Neural crest cell (in vitro differentiated cells): ENCODE results near the gene CCL16. TPM values are rescaled to one million over a fixed set of nuclear protein-coding genes. Genes with fewer than 3 reads are reported as not detected.
"Not testable (repeated sequence)": the region's sequence is repeated elsewhere in the genome, so short reads cannot be mapped to it uniquely, and the experiment has no call there.

Experiments
- DNase-seq: peaks from one replicate; pipeline ENCODE4 v3.0.0; 2021; ENCODE audit warnings: low read depth, mixed read lengths, low spot score
- H3K27ac Mint-ChIP-seq: one replicate; pipeline ENCODE4 v1.8.0; 2021; ENCODE audit warnings: mild to moderate bottlenecking, mixed read lengths; ENCODE audit not compliant: unreplicated experiment
- H3K27me3 Mint-ChIP-seq: 2 replicates; pipeline ENCODE4 v1.8.0; 2021; ENCODE audit warnings: low read depth, mild to moderate bottlenecking, mixed read lengths
- H3K36me3 Mint-ChIP-seq: 2 replicates; pipeline ENCODE4 v1.8.0; 2021; ENCODE audit warnings: low read depth, mild to moderate bottlenecking, mixed read lengths
- H3K4me1 Mint-ChIP-seq: 2 replicates; pipeline ENCODE4 v1.8.0; 2021; ENCODE audit warnings: mixed read lengths
- H3K4me3 Mint-ChIP-seq: one replicate; pipeline ENCODE4 v1.8.0; 2021; ENCODE audit warnings: mild to moderate bottlenecking, mixed read lengths
- H3K9me3 Mint-ChIP-seq: 2 replicates; pipeline ENCODE4 v1.8.0; 2021; ENCODE audit warnings: mixed read lengths
- CTCF ChIP-seq: fragments of 200-600 bp; sonication (generic); conservative IDR thresholded peaks from 2 replicates; pipeline ENCODE4 v1.5.0; 2021; ENCODE audit warnings: antibody characterized with exemption, mild to moderate bottlenecking
- total RNA-seq: library from RNA; stranded (reverse); gene quantifications from 2 replicates; pipeline ENCODE4 v1.2.1, GENCODE V29; 2021

Gene CCL16
- total RNA-seq, 1 donor from 2014 or later: not detected

- Mint-ChIP-seq H3K4me1 (peaks cover 13% of the 10 kb centered on the region), H3K4me3 (no peak overlapping the region), H3K27me3 (peaks cover 28% of the 10 kb centered on the region), H3K27ac (no peak overlapping the region), H3K36me3 (no peaks in the 10 kb centered on the region), H3K9me3 (peaks cover 2% of the 10 kb centered on the region)
- no peak for TF ChIP-seq CTCF
- DNase-seq: no peak
Observed at GRCh38 chr17:35998756-35999155, 17.5 kb upstream of the CCL16 start.

GRCh38 chr17:35998018-35998545 is 16.8 kb upstream of the CCL16 start:
- TF ChIP-seq CTCF: no peak

GRCh38 chr17:35995346-35995745 is 14.0 kb upstream of the CCL16 start:
- H3K4me3 Mint-ChIP-seq, H3K9me3 Mint-ChIP-seq, H3K36me3 Mint-ChIP-seq, H3K27ac Mint-ChIP-seq, H3K4me1 Mint-ChIP-seq, DNase-seq: not testable (repeated sequence)
- H3K27me3 Mint-ChIP-seq: peaks cover 28% of the 10 kb centered on the region

More at GRCh38 chr17:35998018-35998545, 16.8 kb upstream of the CCL16 start:
- Mint-ChIP-seq H3K27me3 (peaks cover 28% of the 10 kb centered on the region), H3K36me3 (no peaks in the 10 kb centered on the region), H3K4me3 (no peak overlapping the region), H3K27ac (no peak overlapping the region), H3K4me1 (peaks cover 13% of the 10 kb centered on the region), H3K9me3 (peaks cover 2% of the 10 kb centered on the region)
- DNase-seq: no peak

GRCh38 chr17:35991075-35991474 is 9.8 kb upstream of the CCL16 start:
- Mint-ChIP-seq H3K9me3 (peaks cover 11% of the 10 kb centered on the region), H3K27me3 (peaks cover 16% of the 10 kb centered on the region), H3K36me3 (peaks cover 4% of the 10 kb centered on the region), H3K27ac (no peak overlapping the region), H3K4me1 (no peaks in the 10 kb centered on the region), H3K4me3 (no peak overlapping the region)
- no peak for DNase-seq
- no peak for TF ChIP-seq CTCF

- Mint-ChIP-seq H3K4me3 (no peak overlapping the region), H3K27ac (no peak overlapping the region), H3K27me3 (no peaks in the 10 kb centered on the region), H3K36me3 (peaks cover 4% of the 10 kb centered on the region), H3K9me3 (peaks cover 8% of the 10 kb centered on the region), H3K4me1 (no peaks in the 10 kb centered on the region)
- DNase-seq: no peak
- TF ChIP-seq CTCF: no peak
Observed at GRCh38 chr17:35988164-35988563, 6.9 kb upstream of the CCL16 start.

- H3K27me3 Mint-ChIP-seq: peaks cover 5% of the 10 kb centered on the region
- no peaks in the 10 kb centered on the region for H3K4me1 Mint-ChIP-seq
- H3K27ac Mint-ChIP-seq: no peak within 1 kb of the TSS
- TF ChIP-seq CTCF: no peak
- no peak for DNase-seq
- H3K4me3 Mint-ChIP-seq: no peak within 1 kb of the TSS
- H3K9me3 Mint-ChIP-seq: peaks cover 8% of the 10 kb centered on the region
- H3K36me3 Mint-ChIP-seq: peaks cover 4% of the 10 kb centered on the region
Observed at GRCh38 chr17:35986643-35987042, 5.3 kb upstream of the CCL16 start, which contains the start of gene CCL14. CCL14 (minus strand) TSS chr17:35986729; CDS start chr17:35986649, 80 bp downstream.
